ENCODE measurements around the gene FKRP.

FKRP gene

GRCh38 chr19:46748325-46749109 is 2.7 kb downstream of the FKRP start:
- Histone ChIP-seq H3K14ac (ENCODE audit: low read length) (peak overlapping the region; percentile 23), H2BK12ac (ENCODE audit: low read length) (no peak overlapping the region), H3K36me3 (replicated peaks in 1 of 2; ENCODE audit: control insufficient read depth in 2 of 2, insufficient read depth in 2 of 2, low read length in 2 of 2) (peaks cover 10 to 54% of the 10 kb centered on the region in 2 donors), H2BK15ac (ENCODE audit: low read length) (no peak overlapping the region), H4K91ac (ENCODE audit: low read depth, low read length, poor library complexity) (no peak overlapping the region), H3K79me1 (ENCODE audit: low read depth, low read length) (peaks cover 11% of the 10 kb centered on the region), H3K18ac (ENCODE audit: low read length) (no peak overlapping the region), H2AK5ac (ENCODE audit: low read depth, low read length) (no peak overlapping the region), H3K9me3 (replicated peaks in 1 of 2; ENCODE audit: control insufficient read depth in 2 of 2, insufficient read depth in 1 of 2, low read depth in 1 of 2, low read length in 2 of 2) (no peaks in the 10 kb centered on the region), H3K4ac (ENCODE audit: low read length) (no peak overlapping the region), H3K9ac (ENCODE audit: low read depth, low read length, poor library complexity) (no peak overlapping the region), H3K27ac (replicated peaks; ENCODE audit: low read length) (no peak overlapping the region), H3K4me1 (ENCODE audit: control insufficient read depth in 2 of 2, insufficient read depth in 1 of 2, low read depth in 1 of 2, low read length in 2 of 2) (peaks cover 16 to 17% of the 10 kb centered on the region in 2 donors), H2BK120ac (ENCODE audit: low read depth, low read length) (no peak overlapping the region), H3K4me3 (ENCODE audit: low read length in 2 of 2) (no peak overlapping the region), H4K8ac (ENCODE audit: low read depth, low read length) (no peak overlapping the region), H3K4me2 (ENCODE audit: insufficient read depth, low read length, poor library complexity, severe bottlenecking) (no peak overlapping the region), H2BK5ac (ENCODE audit: low read length) (no peak overlapping the region), H3K23ac (ENCODE audit: low read depth, low read length, poor library complexity) (no peak overlapping the region), H3K27me3 (ENCODE audit: control insufficient read depth in 3 of 3, insufficient read depth in 3 of 3, low read depth in 1 of 3, low read length in 3 of 3) (no peaks in the 10 kb centered on the region), H2AFZ (ENCODE audit: low read length) (no peak overlapping the region)
- peak; percentile 57 for DNase-seq (ENCODE audit: low spot score)
- no CpG with 5 or more reads among the region's 21 CpGs for WGBS, 2 donors (ENCODE audit: extremely low coverage in 2 of 2, insufficient read length in 2 of 2, insufficient replicate concordance in 1 of 2)

GRCh38 chr19:46753420-46754155 is 7.7 kb downstream of the FKRP start:
- no peaks in the 10 kb centered on the region for H3K4me1 ChIP-seq (ENCODE audit: control insufficient read depth in 2 of 2, insufficient read depth in 1 of 2, low read depth in 1 of 2, low read length in 2 of 2)
- WGBS, 2 donors (ENCODE audit: extremely low coverage in 2 of 2, insufficient read length in 2 of 2, insufficient replicate concordance in 1 of 2) = no CpG with 5 or more reads among the region's 4 CpGs
- peaks cover 2% of the 10 kb centered on the region for H3K79me1 ChIP-seq (ENCODE audit: low read depth, low read length)
- H3K23ac ChIP-seq (ENCODE audit: low read depth, low read length, poor library complexity) = peak overlapping the region; percentile 81
- no peak overlapping the region for H2AFZ ChIP-seq (ENCODE audit: low read length)
- H2BK15ac ChIP-seq (ENCODE audit: low read length) = no peak overlapping the region
- no peak overlapping the region for H4K91ac ChIP-seq (ENCODE audit: low read depth, low read length, poor library complexity)
- DNase-seq (ENCODE audit: low spot score) = no peak
- no peak overlapping the region for H2AK5ac ChIP-seq (ENCODE audit: low read depth, low read length)
- H3K4me3 ChIP-seq (ENCODE audit: low read length in 2 of 2) = no peak overlapping the region
- H3K27ac ChIP-seq (replicated peaks; ENCODE audit: low read length) = no peak overlapping the region
- H3K18ac ChIP-seq (ENCODE audit: low read length) = no peak overlapping the region
- no peak overlapping the region for H2BK120ac ChIP-seq (ENCODE audit: low read depth, low read length)
- no peak overlapping the region for H3K14ac ChIP-seq (ENCODE audit: low read length)
- H2BK5ac ChIP-seq (ENCODE audit: low read length) = no peak overlapping the region
- no peak overlapping the region for H4K8ac ChIP-seq (ENCODE audit: low read depth, low read length)
- H3K27me3 ChIP-seq (ENCODE audit: control insufficient read depth in 3 of 3, insufficient read depth in 3 of 3, low read depth in 1 of 3, low read length in 3 of 3) = no peaks in the 10 kb centered on the region
- no peak overlapping the region for H3K4me2 ChIP-seq (ENCODE audit: insufficient read depth, low read length, poor library complexity, severe bottlenecking)
- no peak overlapping the region for H3K4ac ChIP-seq (ENCODE audit: low read length)
- H3K9me3 ChIP-seq (replicated peaks in 1 of 2; ENCODE audit: control insufficient read depth in 2 of 2, insufficient read depth in 1 of 2, low read depth in 1 of 2, low read length in 2 of 2) = no peaks in the 10 kb centered on the region
- H3K9ac ChIP-seq (ENCODE audit: low read depth, low read length, poor library complexity) = no peak overlapping the region
- H2BK12ac ChIP-seq (ENCODE audit: low read length) = no peak overlapping the region
- H3K36me3 ChIP-seq (replicated peaks in 1 of 2; ENCODE audit: control insufficient read depth in 2 of 2, insufficient read depth in 2 of 2, low read length in 2 of 2) = peaks cover 13 to 69% of the 10 kb centered on the region in 2 donors

- Histone ChIP-seq H3K9ac (ENCODE audit: low read depth, low read length, poor library complexity) (peak overlapping the region; percentile 21), H3K36me3 (replicated peaks in 1 of 2; ENCODE audit: control insufficient read depth in 2 of 2, insufficient read depth in 2 of 2, low read length in 2 of 2) (peaks cover 13 to 57% of the 10 kb centered on the region in 2 donors), H2AK5ac (ENCODE audit: low read depth, low read length) (no peak overlapping the region), H3K4ac (ENCODE audit: low read length) (no peak overlapping the region), H3K4me1 (ENCODE audit: control insufficient read depth in 2 of 2, insufficient read depth in 1 of 2, low read depth in 1 of 2, low read length in 2 of 2) (no peaks in the 10 kb centered on the region), H3K9me3 (replicated peaks in 1 of 2; ENCODE audit: control insufficient read depth in 2 of 2, insufficient read depth in 1 of 2, low read depth in 1 of 2, low read length in 2 of 2) (no peaks in the 10 kb centered on the region), H2BK15ac (ENCODE audit: low read length) (no peak overlapping the region), H3K18ac (ENCODE audit: low read length) (no peak overlapping the region), H3K23ac (ENCODE audit: low read depth, low read length, poor library complexity) (no peak overlapping the region), H4K8ac (ENCODE audit: low read depth, low read length) (no peak overlapping the region), H3K4me3 (ENCODE audit: low read length in 2 of 2) (no peak overlapping the region), H3K27ac (replicated peaks; ENCODE audit: low read length) (no peak overlapping the region), H2BK5ac (ENCODE audit: low read length) (no peak overlapping the region), H2BK12ac (ENCODE audit: low read length) (peak overlapping the region; percentile 22), H3K79me1 (ENCODE audit: low read depth, low read length) (peaks cover 2% of the 10 kb centered on the region), H3K4me2 (ENCODE audit: insufficient read depth, low read length, poor library complexity, severe bottlenecking) (no peak overlapping the region), H2AFZ (ENCODE audit: low read length) (no peak overlapping the region), H4K91ac (ENCODE audit: low read depth, low read length, poor library complexity) (no peak overlapping the region), H2BK120ac (ENCODE audit: low read depth, low read length) (no peak overlapping the region), H3K27me3 (ENCODE audit: control insufficient read depth in 3 of 3, insufficient read depth in 3 of 3, low read depth in 1 of 3, low read length in 3 of 3) (no peaks in the 10 kb centered on the region), H3K14ac (ENCODE audit: low read length) (no peak overlapping the region)
- DNase-seq (ENCODE audit: low spot score) = no peak
- WGBS, 2 donors (ENCODE audit: extremely low coverage in 2 of 2, insufficient read length in 2 of 2, insufficient replicate concordance in 1 of 2) = no CpG with 5 or more reads among the region's 39 CpGs
Measured at GRCh38 chr19:46755077-46755852, 9.4 kb downstream of the FKRP start.
